Stomach (tissue), 9 donors: Measurements from ENCODE around the gene PPP3CA. TPM values are rescaled to one million over a fixed set of nuclear protein-coding genes. Genes with fewer than 3 reads are reported as not detected.
"Not testable (repeated sequence)": the region's sequence is repeated elsewhere in the genome, so short reads cannot be mapped to it uniquely, and the experiment has no call there.

ENCODE experiments used
- DNase-seq, 2 donors: peaks; one replicate each; pipeline versions ENCODE4 v3.0.0 to v3.0.0-alpha.2; 2013 to 2019
- H3K27ac ChIP-seq, 5 donors: fragments of 200-600 bp in 4 of 5; sonication (generic) in 4 of 5; one replicate each; pipeline ENCODE4 v1.5.1; 2013 to 2019; ENCODE audit warnings: mild to moderate bottlenecking in 1 of 5, moderate library complexity in 1 of 5
- H3K27me3 ChIP-seq, 3 donors: fragments of 200-600 bp; sonication (generic); one replicate each; pipeline ENCODE4 v1.5.1; 2017 to 2019; ENCODE audit warnings: mixed run types in 1 of 3
- H3K36me3 ChIP-seq, 4 donors: fragments of 200-600 bp; sonication (generic); 1 replicate in 3 of 4; 2 replicates in 1 of 4; pipeline ENCODE4 v1.5.1; 2016 to 2019
- H3K4me1 ChIP-seq, 4 donors: fragments of 200-600 bp; sonication (generic); one replicate each; pipeline ENCODE4 v1.5.1; 2016 to 2019
- H3K4me3 ChIP-seq, 4 donors: fragments of 200-600 bp; sonication (generic) in 3 of 4; one replicate each; pipeline ENCODE4 v1.5.1; 2016 to 2019; ENCODE audit warnings: mild to moderate bottlenecking in 1 of 4
- H3K9me3 ChIP-seq, 4 donors: fragments of 200-600 bp; sonication (generic); one replicate each; pipeline ENCODE4 v1.5.1; 2016 to 2019
- CTCF ChIP-seq, 7 experiments: fragments of 450-650 bp in 4 of 7; fragments of 200-600 bp in 3 of 7; sonication (generic) in 3 of 7; IDR thresholded peaks; one replicate each; pipeline ENCODE4 v1.5.1; 2016 to 2019; ENCODE audit warnings: antibody characterized with exemption in 7 of 7, control low read depth in 2 of 7, mild to moderate bottlenecking in 1 of 7
- EP300 ChIP-seq: sonication (generic); formaldehyde crosslinking; IDR thresholded peaks from one replicate; pipeline ENCODE4 v1.6.1; 2017; ENCODE audit warnings: antibody characterized with exemption
- POLR2A ChIP-seq, 4 donors: fragments of 450-650 bp; IDR thresholded peaks; one replicate each; pipeline ENCODE4 v1.6.1; 2016; ENCODE audit warnings: antibody characterized with exemption in 4 of 4, control low read depth in 2 of 4, mild to moderate bottlenecking in 1 of 4, moderate library complexity in 1 of 4
- POLR2AphosphoS5 ChIP-seq, 3 donors: sonication (generic); formaldehyde crosslinking; IDR thresholded peaks; one replicate each; pipeline ENCODE4 v1.6.1; 2016; ENCODE audit warnings: antibody characterized with exemption in 3 of 3
- WGBS, 5 donors: extraction: QIAGEN DNeasy Blood & Tissue Kit in 3 of 5; methylation state at CpG; one replicate each; pipeline versions ENCODE4 v1.1.5 to v1.1.7; 2013 to 2018; 5-methylcytosine and 5-hydroxymethylcytosine counted together
- intact Hi-C: fragments of 100-400 bp; cut with DNase I; formaldehyde crosslinking; loops from one replicate; pipeline ENCODE4 v1.15.1; 2023; ENCODE audit warnings: low total_unique reads
- polyA plus RNA-seq, 3 donors: library from polyadenylated mRNA; stranded (reverse); fragments of 200-250 nt; gene quantifications; one replicate each; pipeline ENCODE4 v1.2.3, GENCODE V29; 2013
- total RNA-seq, 5 donors: library from RNA; depleted of rRNA; stranded (reverse); fragments of >200 nt; gene quantifications; one replicate each; pipeline versions ENCODE4 v1.1.0 to v1.2.3, GENCODE V29; 2014 to 2016
- donor health status: healthy with polysubstance abuse.
- donor health status: Bipolar disorder and iron deficiency.
- donor health status: healthy.

Gene PPP3CA
- total and polyA plus RNA-seq, 8 donors, result 8.9 to 62.4 (median 20.6) TPM

DNA sequence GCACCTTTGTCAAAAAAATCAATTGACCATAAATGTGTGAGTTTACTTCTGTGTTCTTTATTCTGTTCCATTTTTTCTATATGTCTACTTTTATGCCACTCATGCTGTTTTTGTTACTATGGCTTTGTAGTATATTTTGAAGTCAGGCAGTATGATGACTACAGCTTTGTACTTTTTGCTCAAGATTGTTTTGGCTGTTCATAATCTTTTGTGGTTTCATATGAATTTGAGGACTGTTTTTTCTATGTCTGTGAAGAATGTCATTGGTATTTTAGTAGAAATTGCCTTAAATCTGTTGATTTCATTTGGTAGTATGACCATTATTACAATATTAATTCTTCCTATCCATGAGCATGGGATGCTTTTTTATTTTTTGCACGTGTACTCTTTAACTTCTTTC, 346.8 kb downstream of the PPP3CA start:
- Histone ChIP-seq H3K9me3 (peaks cover 0 to 12% (median 0%) of the 10 kb centered on the region in 4 donors), H3K4me3 (no peak overlapping the region), H3K36me3 (no peaks in the 10 kb centered on the region), H3K27ac (no peak overlapping the region), H3K27me3 (no peaks in the 10 kb centered on the region), H3K4me1 (no peaks in the 10 kb centered on the region)
- TF ChIP-seq EP300, result no peak
- no peak for TF ChIP-seq POLR2AphosphoS5 (IDR thresholded peaks at IDR 0.05)
- TF ChIP-seq POLR2A (IDR thresholded peaks at IDR 0.05), result no peak
- no peak for TF ChIP-seq CTCF (IDR thresholded peaks at IDR 0.05)
- intact Hi-C loops, result no loop called here
- DNase-seq, result no peak
- 70 to 88% (median 80%) methylated on average over 1 of the region's 1 CpG for WGBS, 5 donors

DNA sequence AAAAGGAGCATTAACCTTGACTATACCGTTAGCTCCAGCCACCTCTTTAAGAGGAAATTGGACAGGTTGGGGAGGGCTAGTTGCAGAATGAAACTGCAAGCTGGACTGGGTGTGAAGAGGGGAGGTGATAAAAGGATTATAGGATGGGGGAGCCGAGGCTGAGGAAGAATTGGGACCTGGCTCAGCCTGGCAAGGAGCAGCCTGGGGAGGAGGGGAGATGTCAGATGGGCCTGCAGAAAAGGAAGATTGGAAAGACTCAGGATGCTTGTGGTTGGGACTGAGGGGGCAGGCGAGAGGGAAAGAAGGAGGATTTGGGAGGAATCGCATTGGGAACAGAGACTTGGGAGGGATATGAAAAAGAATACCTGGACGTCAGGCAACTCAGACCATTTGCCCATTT, 351.7 kb downstream of the PPP3CA start:
- no peaks in the 10 kb centered on the region for H3K9me3 ChIP-seq

GRCh38 chr4:100995002-100995401, 352.3 kb downstream of the PPP3CA start:
- H3K27ac ChIP-seq, H3K4me3 ChIP-seq, intact Hi-C loops, H3K27me3 ChIP-seq, H3K36me3 ChIP-seq, H3K9me3 ChIP-seq, H3K4me1 ChIP-seq, DNase-seq: not testable (repeated sequence)
- whole genome bisulfite sequencing, 5 donors, result 89 to 96% (median 94%) methylated on average over 8 to 10 of the region's 10 CpGs

More for the DNA sequence above, 351.7 kb downstream of the PPP3CA start:
- H3K27me3 ChIP-seq, result no peaks in the 10 kb centered on the region
- H3K36me3 ChIP-seq, result no peaks in the 10 kb centered on the region
- WGBS, 5 donors, result 76 to 88% (median 82%) methylated on average over 5 of the region's 5 CpGs
- no peak overlapping the region for H3K4me3 ChIP-seq
- no peak for TF ChIP-seq POLR2A (IDR thresholded peaks at IDR 0.05)
- TF ChIP-seq POLR2AphosphoS5 (IDR thresholded peaks at IDR 0.05), result no peak
- no peak for TF ChIP-seq CTCF (IDR thresholded peaks at IDR 0.05)
- no peak for TF ChIP-seq EP300
- H3K27ac ChIP-seq, result no peak overlapping the region
- H3K4me1 ChIP-seq, result no peaks in the 10 kb centered on the region
- intact Hi-C loops, result no loop called here
- no peak for DNase-seq

DNA sequence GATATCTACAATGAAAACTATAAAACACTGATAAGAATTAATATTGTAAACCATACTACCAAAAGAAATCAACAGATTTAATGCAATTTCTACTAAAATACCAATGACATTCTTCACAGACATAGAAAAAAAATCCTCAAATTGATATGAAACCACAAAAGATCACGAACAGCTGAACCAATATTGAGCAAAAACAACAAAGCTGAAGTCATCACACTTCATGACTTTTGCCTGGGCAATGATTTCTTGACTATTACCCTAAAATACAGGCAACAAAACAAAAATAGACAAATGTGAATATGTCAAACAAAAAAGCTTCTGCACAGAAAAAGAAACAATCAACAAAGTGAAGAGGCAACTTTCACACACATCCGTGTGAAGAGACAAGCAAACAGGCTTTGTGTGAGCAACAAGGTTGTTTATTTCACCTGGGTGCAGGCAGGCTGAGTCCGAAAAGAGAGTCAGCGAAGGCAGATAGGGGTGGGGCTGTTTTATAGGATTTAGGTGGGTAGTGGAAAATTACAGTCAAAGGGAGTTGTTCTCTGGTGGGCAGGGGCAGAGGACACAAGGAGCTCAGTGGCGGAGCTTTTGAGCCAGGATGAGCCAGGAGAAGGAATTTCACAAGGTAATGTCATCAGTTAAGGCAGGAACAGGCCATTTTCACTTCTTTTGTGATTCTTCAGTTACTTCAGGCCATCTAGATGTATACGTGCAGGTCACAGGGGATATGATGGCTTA, 355.8 kb downstream of the PPP3CA start:
- H3K4me1 ChIP-seq, H3K4me3 ChIP-seq, DNase-seq, H3K27ac ChIP-seq, intact Hi-C loops, H3K27me3 ChIP-seq, H3K9me3 ChIP-seq, H3K36me3 ChIP-seq: not testable (repeated sequence)
- 86 to 90% (median 88%) methylated on average over 5 to 6 of the region's 6 CpGs for WGBS, 5 donors

DNA sequence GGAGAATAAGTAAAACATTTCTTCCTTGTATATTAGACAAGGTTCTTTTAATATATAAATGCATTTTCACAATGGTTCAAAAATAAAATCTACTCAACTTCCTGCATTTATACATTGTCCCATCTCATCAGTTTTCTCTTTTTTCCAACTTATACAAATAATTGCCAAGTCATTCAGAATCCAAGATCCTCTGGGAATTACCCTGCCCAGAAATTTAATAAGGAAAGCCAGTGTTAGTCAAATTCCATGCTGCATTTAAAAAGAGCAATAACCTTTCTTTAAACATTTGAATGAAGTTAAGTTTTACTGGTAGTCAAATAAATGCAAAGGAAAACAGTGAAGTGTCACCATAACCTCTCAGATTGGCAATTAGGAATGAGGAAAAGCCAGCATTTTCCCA, 357.9 kb downstream of the PPP3CA start:
- Histone ChIP-seq H3K27ac (no peak overlapping the region), H3K36me3 (no peaks in the 10 kb centered on the region), H3K4me3 (no peak overlapping the region), H3K4me1 (no peaks in the 10 kb centered on the region), H3K9me3 (no peaks in the 10 kb centered on the region), H3K27me3 (no peaks in the 10 kb centered on the region)
- DNase-seq, result no peak
- TF ChIP-seq POLR2A (IDR thresholded peaks at IDR 0.05) (no peak), POLR2AphosphoS5 (IDR thresholded peaks at IDR 0.05) (no peak), EP300 (no peak), CTCF (IDR thresholded peaks at IDR 0.05) (no peak)
- intact Hi-C loops, result no loop called here
